Vagina (tissue), 2 donors: ENCODE data around the gene TSHZ1. TPM values are rescaled to one million over a fixed set of nuclear protein-coding genes. Genes with fewer than 3 reads are reported as not detected.

Source experiments
- DNase-seq, 2 donors: peaks; one replicate each; pipeline ENCODE4 v3.0.0-alpha.2; 2017; ENCODE audit errors: extremely low spot score in 2 of 2
- H3K27ac ChIP-seq: fragments of 200-600 bp; sonication (generic); one replicate; pipeline ENCODE4 v1.5.1; 2019
- H3K27me3 ChIP-seq: fragments of 200-600 bp; sonication (generic); one replicate; pipeline ENCODE4 v1.5.1; 2019
- H3K36me3 ChIP-seq, 2 donors: fragments of 200-600 bp; sonication (generic); one replicate each; pipeline ENCODE4 v1.5.1; 2017 to 2019
- H3K4me1 ChIP-seq: fragments of 200-600 bp; sonication (generic); one replicate; pipeline ENCODE4 v1.5.1; 2019
- H3K4me3 ChIP-seq, 2 donors: fragments of 200-600 bp; sonication (generic); 1 replicate in 1 of 2; 2 replicates in 1 of 2; pipeline ENCODE4 v1.5.1; 2016 to 2019
- H3K9me3 ChIP-seq: fragments of 200-600 bp; sonication (generic); one replicate; pipeline ENCODE4 v1.5.1; 2019
- POLR2A ChIP-seq, 2 donors: fragments of 450-650 bp; IDR thresholded peaks; one replicate each; pipeline ENCODE4 v1.6.1; 2017; ENCODE audit warnings: antibody characterized with exemption in 2 of 2, mild to moderate bottlenecking in 2 of 2, moderate library complexity in 2 of 2
- POLR2AphosphoS5 ChIP-seq, 2 donors: sonication (generic); formaldehyde crosslinking; IDR thresholded peaks; one replicate each; pipeline ENCODE4 v1.9.0; 2017; ENCODE audit warnings: antibody characterized with exemption in 2 of 2, mild to moderate bottlenecking in 2 of 2, low read depth in 1 of 2; ENCODE audit not compliant: insufficient read depth in 1 of 2
- intact Hi-C: fragments of 100-400 bp; cut with DNase I; formaldehyde crosslinking; loops from one replicate; pipeline ENCODE4 v1.15.1; 2023
- total RNA-seq: library from RNA; depleted of rRNA; stranded (reverse); fragments of >200 nt; gene quantifications from one replicate; pipeline ENCODE4 v1.2.3, GENCODE V29; 2016
- TF ChIP-seq, protein P1 (sequence below), 3 experiments: fragments of 450-650 bp in 2 of 3; fragments of 200-600 bp in 1 of 3; sonication (generic) in 1 of 3; IDR thresholded peaks; one replicate each; pipeline ENCODE4 v1.5.1; 2017 to 2019; ENCODE audit warnings: antibody characterized with exemption in 3 of 3, mild to moderate bottlenecking in 2 of 3, moderate library complexity in 2 of 3

TSHZ1 gene
- total RNA-seq, 1 donor from 2014 or later: 23.3 TPM

GRCh38 chr18:75172299-75173124 is 38.1 kb upstream of the TSHZ1 start:
- no peaks in the 10 kb centered on the region for H3K9me3 ChIP-seq
- H3K27me3 ChIP-seq: no peaks in the 10 kb centered on the region
- no peak for DNase-seq
- H3K27ac ChIP-seq: no peak overlapping the region
- intact Hi-C loops: no loop called here
- no peak overlapping the region for H3K4me3 ChIP-seq
- no peaks in the 10 kb centered on the region for H3K36me3 ChIP-seq
- no peaks in the 10 kb centered on the region for H3K4me1 ChIP-seq
- TF ChIP-seq POLR2AphosphoS5 (IDR thresholded peaks at IDR 0.05; ENCODE audit: insufficient read depth in 1 of 2, low read depth in 1 of 2) (no peak), POLR2A (IDR thresholded peaks at IDR 0.05) (no peak)
- TF ChIP-seq, protein P1, sequence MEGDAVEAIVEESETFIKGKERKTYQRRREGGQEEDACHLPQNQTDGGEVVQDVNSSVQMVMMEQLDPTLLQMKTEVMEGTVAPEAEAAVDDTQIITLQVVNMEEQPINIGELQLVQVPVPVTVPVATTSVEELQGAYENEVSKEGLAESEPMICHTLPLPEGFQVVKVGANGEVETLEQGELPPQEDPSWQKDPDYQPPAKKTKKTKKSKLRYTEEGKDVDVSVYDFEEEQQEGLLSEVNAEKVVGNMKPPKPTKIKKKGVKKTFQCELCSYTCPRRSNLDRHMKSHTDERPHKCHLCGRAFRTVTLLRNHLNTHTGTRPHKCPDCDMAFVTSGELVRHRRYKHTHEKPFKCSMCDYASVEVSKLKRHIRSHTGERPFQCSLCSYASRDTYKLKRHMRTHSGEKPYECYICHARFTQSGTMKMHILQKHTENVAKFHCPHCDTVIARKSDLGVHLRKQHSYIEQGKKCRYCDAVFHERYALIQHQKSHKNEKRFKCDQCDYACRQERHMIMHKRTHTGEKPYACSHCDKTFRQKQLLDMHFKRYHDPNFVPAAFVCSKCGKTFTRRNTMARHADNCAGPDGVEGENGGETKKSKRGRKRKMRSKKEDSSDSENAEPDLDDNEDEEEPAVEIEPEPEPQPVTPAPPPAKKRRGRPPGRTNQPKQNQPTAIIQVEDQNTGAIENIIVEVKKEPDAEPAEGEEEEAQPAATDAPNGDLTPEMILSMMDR (IDR thresholded peaks at IDR 0.05): no peak

- H3K27ac ChIP-seq: no peak overlapping the region
- no peaks in the 10 kb centered on the region for H3K27me3 ChIP-seq
- H3K4me3 ChIP-seq: no peak overlapping the region
- no peak for DNase-seq
- H3K4me1 ChIP-seq: no peaks in the 10 kb centered on the region
- intact Hi-C loops: no loop called here
- H3K36me3 ChIP-seq: no peaks in the 10 kb centered on the region
- TF ChIP-seq, protein P1 (IDR thresholded peaks at IDR 0.05): no peak
- TF ChIP-seq POLR2A (IDR thresholded peaks at IDR 0.05): no peak
- TF ChIP-seq POLR2AphosphoS5 (IDR thresholded peaks at IDR 0.05; ENCODE audit: insufficient read depth in 1 of 2, low read depth in 1 of 2): no peak
- H3K9me3 ChIP-seq: no peaks in the 10 kb centered on the region
Measured at GRCh38 chr18:75173125-75173432, 37.5 kb upstream of the TSHZ1 start.

- intact Hi-C loops: no loop called here
- Histone ChIP-seq H3K9me3 (no peaks in the 10 kb centered on the region), H3K36me3 (no peaks in the 10 kb centered on the region), H3K27ac (no peak overlapping the region), H3K4me1 (no peaks in the 10 kb centered on the region), H3K4me3 (no peak overlapping the region), H3K27me3 (no peaks in the 10 kb centered on the region)
- TF ChIP-seq, protein P1 (IDR thresholded peaks at IDR 0.05): no peak
- no peak for TF ChIP-seq POLR2A (IDR thresholded peaks at IDR 0.05)
- TF ChIP-seq POLR2AphosphoS5 (IDR thresholded peaks at IDR 0.05; ENCODE audit: insufficient read depth in 1 of 2, low read depth in 1 of 2): no peak
- no peak for DNase-seq
Measured at GRCh38 chr18:75173738-75174137, 36.9 kb upstream of the TSHZ1 start.

DNA sequence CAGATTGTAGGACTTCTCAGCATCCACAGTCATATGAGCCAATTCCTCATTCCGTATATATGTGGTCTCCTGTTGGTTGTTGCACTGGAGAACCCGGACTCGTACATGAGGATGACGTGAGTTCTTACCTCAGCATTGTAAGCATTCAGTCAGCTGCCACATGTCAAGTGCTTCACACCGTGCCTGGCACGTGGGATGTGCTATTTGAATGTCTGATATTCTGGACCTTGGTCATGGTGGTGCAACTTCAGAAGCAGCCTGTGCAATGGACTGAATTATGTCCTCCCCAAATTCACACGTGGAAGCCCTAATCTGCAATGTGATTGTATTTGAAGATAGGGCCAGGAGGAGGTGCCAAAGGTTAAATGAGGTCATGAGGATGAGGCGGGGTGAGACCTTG is 33.7 kb upstream of the TSHZ1 start:
- H3K27me3 ChIP-seq: no peaks in the 10 kb centered on the region
- no peaks in the 10 kb centered on the region for H3K4me1 ChIP-seq
- H3K9me3 ChIP-seq: no peaks in the 10 kb centered on the region
- TF ChIP-seq POLR2AphosphoS5 (IDR thresholded peaks at IDR 0.05; ENCODE audit: insufficient read depth in 1 of 2, low read depth in 1 of 2): no peak
- TF ChIP-seq POLR2A (IDR thresholded peaks at IDR 0.05): no peak
- TF ChIP-seq, protein P1 (IDR thresholded peaks at IDR 0.05): no peak
- intact Hi-C loops: no loop called here
- no peaks in the 10 kb centered on the region for H3K36me3 ChIP-seq
- no peak for DNase-seq
- H3K27ac ChIP-seq: no peak overlapping the region
- no peak overlapping the region for H3K4me3 ChIP-seq

DNA sequence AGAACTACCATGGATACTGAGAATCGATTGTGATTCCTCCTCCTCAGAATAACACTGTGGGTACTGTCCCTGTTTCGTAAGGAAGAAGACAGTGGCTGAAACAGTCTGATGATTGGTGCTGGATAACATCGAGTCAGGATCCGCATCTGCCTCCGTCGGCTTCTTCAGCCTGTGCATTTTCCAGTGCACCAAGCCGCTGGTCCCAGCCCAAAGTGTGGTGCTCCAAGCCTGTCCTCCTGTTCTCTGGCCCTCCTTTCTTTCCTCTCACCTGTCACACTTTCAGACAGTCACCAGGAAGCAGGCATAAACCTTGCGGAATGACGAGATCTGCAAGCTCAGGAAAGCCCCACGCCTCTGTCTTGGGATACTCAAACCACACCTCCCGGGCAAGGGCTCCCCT is 32.2 kb upstream of the TSHZ1 start:
- no peak for TF ChIP-seq POLR2A (IDR thresholded peaks at IDR 0.05)
- TF ChIP-seq POLR2AphosphoS5 (IDR thresholded peaks at IDR 0.05; ENCODE audit: insufficient read depth in 1 of 2, low read depth in 1 of 2): no peak
- TF ChIP-seq, protein P1 (IDR thresholded peaks at IDR 0.05): no peak
- no peak for DNase-seq
- Histone ChIP-seq H3K9me3 (no peaks in the 10 kb centered on the region), H3K4me3 (no peak overlapping the region), H3K36me3 (no peaks in the 10 kb centered on the region), H3K27ac (no peak overlapping the region), H3K27me3 (no peaks in the 10 kb centered on the region), H3K4me1 (no peaks in the 10 kb centered on the region)
- intact Hi-C loops: no loop called here
